ENCODE results near the gene MGA.

DNA sequence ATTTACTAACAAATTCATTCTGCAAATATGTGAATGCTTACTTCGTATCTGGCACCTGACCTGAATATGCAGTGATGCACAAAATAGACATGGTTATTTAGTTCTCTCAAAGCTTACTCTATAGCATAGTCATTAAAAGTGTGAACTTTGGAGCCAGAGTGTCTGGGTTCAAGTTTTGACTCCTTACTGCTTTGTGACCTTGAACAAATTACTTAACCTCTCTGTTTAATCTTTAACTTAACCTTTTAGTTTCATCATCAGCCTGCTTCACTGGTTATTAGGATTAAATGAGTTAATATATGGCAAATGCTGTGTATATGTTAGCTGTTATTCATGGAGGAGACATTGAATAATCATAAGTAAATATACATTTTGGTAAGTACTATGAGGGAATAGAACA, 12.1 kb upstream of the MGA start:
- TF ChIP-seq POLR2A (IDR thresholded peaks at IDR 0.05; ENCODE audit: low read length) (no peak), GATA1 (IDR thresholded peaks at IDR 0.05; ENCODE audit: low read depth, low read length) (no peak)
